Dermis microvascular lymphatic vessel endothelial cell (primary cell): ENCODE data around the gene FERMT2. TPM values are rescaled to one million over a fixed set of nuclear protein-coding genes. Genes with fewer than 3 reads are reported as not detected.
A peak's percentile ranks its signal among the peaks of the same experiment; 100 is the strongest.
"Not testable (repeated sequence)": the region's sequence is repeated elsewhere in the genome, so short reads cannot be mapped to it uniquely, and the experiment has no call there.

ENCODE experiments used
- DNase-seq, 2 donors: peaks; one replicate each; pipeline versions ENCODE4 v3.0.0 to v3.0.0-alpha.2; 2010; ENCODE audit warnings: low read depth in 2 of 2
- total RNA-seq: library from RNA; depleted of rRNA; stranded (reverse); fragments of >200 nt; gene quantifications from 2 replicates; pipeline ENCODE4 v1.2.1, GENCODE V29; 2014

FERMT2 gene
- total RNA-seq, 1 donor from 2014 or later, result 64.6 TPM

GRCh38 chr14:52948039-52948438 lies 2.8 kb downstream of the FERMT2 start:
- no peak for DNase-seq

DNA sequence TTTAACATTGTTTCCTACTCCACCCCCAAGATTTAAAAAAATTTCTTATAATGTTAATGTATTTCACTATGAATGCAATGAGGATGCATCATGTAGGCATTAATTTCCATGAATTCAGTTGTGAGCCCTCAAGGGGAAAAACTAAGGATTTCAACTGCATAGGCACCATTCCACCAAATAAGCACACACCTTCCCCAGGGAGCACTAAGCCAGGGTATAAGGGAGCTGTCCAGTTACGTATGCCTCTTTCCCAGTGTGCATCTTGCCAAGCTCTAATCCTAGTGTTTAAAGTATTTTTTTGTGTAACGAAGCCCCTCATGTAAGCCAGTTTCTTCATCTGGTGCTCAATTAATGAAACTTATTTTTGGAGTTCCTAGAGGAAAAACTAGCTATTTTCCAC lies 6.6 kb downstream of the FERMT2 start:
- no peak for DNase-seq

GRCh38 chr14:52939427-52939826 lies 11.4 kb downstream of the FERMT2 start:
- DNase-seq, result no peak

DNA sequence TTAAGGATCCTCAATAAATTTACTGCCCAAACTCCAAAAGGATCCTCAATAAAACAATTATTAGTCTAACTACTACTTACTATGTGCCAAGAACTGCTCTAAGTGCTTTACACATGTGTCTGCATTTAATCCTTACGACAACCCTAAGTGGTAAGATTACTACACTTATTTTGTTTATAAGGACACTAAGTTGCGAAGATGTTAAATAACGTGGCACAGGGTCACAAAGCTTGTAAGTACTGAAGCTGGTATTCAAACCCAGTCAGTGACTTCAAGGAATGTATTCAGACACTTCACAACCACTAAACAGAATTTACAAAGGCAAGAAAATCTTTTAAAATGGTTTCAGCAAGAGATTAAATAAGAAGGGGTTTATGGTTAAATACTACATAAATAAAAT lies 13.0 kb downstream of the FERMT2 start:
- no peak for DNase-seq

DNA sequence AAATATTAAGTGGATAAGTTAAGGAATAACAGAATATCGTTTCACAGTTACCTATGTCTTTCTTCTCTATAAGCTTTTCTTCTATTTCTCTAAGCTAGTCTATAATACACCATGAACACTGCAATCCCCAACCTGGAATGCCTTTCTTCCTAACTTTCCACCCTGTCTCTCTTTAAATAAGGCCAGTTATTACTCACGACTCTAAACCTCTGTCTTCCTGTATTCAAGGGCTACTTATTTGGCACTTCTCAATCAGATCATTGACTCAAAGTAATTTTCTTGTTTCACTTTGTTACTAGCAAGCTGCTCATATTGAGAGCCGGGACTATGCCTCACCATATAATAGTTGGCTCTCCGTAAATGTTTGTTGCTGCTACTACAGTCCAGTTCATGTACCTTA lies 13.5 kb downstream of the FERMT2 start:
- DNase-seq, result no peak

DNA sequence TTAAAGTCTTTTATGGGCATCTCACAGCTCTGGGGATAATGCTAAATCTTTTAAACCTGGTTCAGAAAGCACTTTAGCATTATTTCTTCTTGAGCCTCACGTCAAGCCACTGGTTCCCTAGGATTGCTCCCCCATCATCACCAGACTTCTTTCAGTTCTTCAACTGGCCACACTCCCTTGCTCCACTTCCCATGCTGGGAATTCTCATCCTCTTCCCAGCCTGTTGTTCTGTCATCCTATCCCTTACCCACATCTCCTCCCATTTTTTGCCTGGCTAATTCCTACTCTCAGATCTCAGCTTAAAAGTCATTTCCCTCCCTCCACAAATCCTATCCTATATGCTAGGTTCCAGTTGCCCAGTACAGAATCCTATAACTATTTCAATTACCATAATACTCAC lies 14.4 kb downstream of the FERMT2 start:
- DNase-seq, result no peak

GRCh38 chr14:52935833-52936232 lies 15.0 kb downstream of the FERMT2 start:
- DNase-seq, result no peak

DNA sequence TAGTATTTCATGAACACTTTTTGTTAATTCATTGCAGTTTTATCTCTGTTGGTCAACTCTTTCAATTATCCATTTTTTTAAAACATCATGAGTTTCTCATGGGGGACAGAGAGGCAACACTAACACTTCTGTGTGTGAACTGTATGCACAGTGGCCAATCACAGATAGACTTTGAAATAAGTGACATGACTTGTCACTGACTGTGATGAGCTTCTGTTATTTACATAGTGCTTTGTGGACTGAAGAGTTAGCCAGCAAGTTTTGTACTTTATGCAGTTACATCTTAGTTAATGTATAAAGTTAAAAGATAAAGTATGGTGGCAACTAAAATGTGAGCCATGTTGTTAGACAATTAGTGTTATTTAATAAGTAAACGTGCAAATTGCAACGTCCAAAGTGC lies 16.1 kb downstream of the FERMT2 start:
- no peak for DNase-seq

GRCh38 chr14:52929192-52929807 lies 21.6 kb downstream of the FERMT2 start:
- DNase-seq, result no peak

DNA sequence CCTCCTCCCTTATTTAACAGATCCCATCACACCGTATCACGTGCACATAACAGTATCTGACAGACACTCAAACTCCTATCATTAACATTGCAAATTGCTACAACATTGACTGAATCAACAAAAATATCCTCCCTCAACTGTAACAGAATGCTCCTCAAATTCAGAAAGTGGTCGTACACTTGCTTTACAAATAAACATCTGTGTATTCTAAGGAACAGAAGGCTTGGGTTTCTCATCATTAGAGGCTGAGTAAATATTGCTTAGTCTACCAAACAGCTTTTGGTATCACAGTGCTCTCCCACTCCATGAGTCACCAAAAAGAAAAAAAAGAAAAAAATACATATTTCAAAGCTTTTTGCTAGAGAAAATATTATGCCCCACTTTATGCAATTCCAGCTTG lies 23.9 kb downstream of the FERMT2 start:
- peak in 1 of 2 donors; percentile 37 for DNase-seq

GRCh38 chr14:52923902-52924575 lies 26.8 kb downstream of the FERMT2 start:
- DNase-seq, result no peak

GRCh38 chr14:52922656-52923055 lies 28.2 kb downstream of the FERMT2 start:
- DNase-seq, result peak in 1 of 2 donors; percentile 25

DNA sequence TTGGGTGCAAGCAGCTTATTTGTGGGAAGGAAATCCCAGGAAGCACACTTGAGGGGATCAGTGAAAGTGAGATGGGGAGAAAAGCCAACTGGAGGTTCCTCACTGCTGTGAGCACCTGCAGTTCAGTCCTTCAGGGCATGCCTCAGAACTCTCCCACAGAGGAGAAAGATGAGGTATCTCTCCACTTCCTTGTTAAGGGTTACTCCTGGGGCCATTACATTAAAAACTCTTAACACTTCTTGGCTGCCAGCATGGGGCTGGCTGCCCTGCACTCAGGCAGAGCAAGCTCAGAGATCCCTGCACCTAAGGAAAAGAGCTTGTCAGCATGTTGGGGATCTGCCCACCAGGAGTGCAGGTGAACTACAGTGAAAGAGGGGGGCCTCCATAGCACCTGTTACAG lies 28.8 kb downstream of the FERMT2 start:
- no peak for DNase-seq

DNA sequence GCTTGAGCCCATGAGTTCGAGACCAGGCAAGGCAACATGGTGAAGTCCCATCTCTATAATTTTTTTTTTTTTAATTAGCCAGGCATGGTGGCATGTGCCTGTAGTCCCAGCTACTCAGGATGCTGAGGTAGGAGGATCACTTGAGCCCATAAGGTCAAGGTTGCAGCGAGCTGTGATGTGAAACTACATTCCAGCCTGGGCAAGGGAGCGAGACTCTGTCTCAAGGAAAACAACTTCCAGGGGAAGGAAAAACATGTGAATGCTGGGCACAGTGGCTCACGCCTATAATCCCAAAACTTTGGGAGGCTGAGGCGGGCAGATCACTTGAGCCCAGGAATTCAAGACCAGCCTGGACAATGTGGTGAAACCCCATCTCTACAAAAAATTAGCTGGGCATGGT lies 30.4 kb downstream of the FERMT2 start:
- not testable (repeated sequence) for DNase-seq

GRCh38 chr14:52919971-52920370 lies 30.9 kb downstream of the FERMT2 start:
- DNase-seq, result peak in 1 of 2 donors; percentile 12

DNA sequence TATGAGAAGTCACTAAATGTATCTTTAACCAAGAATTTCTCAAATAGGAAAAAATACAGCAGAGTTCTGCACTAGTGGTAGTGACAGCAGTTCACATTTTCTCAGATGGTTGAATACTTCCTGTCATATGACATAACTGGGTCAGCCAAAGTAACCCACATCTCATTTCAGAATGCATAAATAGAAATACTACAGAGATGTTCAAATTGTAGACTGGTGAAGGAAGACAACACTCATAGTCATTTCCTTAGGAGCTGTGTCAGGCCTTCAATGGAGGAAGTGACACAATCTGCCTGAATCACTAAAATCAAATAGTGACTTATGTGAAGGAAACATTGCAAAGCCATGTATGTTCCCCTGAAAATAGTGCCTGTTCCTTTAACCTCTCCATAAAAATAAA lies 32.4 kb downstream of the FERMT2 start:
- DNase-seq, result peak; percentile 78 to 96

GRCh38 chr14:52917735-52918134 lies 33.1 kb downstream of the FERMT2 start:
- DNase-seq, result peak in 1 of 2 donors; percentile 44

DNA sequence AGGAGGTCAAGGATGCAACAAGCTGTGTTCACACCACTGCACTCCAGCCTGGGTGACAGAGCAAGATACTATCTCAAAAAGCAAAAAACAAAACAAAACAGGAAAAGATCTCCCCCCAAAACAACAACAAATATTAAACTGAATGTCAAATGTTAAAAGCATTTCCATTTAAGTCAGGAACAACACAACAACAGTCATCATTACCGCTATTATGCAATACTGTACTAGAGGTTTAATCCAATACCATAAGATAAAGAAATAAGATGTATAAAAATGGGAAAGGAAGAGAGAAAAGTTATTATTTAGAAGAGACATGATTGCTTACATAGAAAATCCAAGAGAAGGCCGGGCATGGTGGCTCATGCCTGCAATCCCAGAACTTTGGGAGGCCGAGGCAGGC lies 36.6 kb downstream of the FERMT2 start:
- DNase-seq, result no peak

DNA sequence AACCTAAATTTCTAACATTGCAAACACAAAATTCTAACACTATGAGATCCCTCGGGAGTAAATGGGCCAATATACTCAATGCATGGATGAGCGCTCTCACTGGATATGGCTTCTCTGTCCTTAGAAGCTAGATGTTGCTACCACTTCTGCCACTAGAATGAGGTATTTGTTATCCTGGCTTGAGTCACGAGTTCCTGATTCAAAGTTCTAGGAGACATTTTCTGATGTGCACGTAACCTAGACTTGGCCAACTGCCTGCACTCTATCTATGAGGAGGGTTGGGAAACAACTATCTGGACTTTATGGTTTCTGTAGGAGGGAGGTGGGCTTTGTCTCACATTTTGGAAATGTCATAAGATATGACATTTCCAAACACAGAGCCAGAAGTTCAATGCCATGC lies 37.6 kb downstream of the FERMT2 start:
- DNase-seq, result peak in 1 of 2 donors; percentile 53

DNA sequence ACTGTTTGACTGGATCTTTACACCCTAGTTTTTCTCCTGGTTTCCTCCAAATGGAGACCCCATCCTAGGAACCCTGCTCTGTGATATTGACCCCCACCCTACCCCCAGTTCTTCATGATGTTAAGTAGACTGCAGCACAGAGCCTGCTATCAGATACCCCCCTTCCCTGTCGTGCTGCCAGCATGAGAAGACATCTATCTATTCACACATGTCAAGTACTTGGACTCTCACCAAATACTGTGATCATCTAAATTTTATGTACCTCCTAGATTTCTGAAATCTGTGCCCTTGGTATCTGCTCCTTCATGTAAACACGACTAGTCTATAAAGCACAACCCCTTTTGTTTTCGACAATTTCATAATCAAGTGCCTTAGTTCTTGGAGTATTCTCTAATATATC lies 38.9 kb downstream of the FERMT2 start:
- DNase-seq, result no peak

DNA sequence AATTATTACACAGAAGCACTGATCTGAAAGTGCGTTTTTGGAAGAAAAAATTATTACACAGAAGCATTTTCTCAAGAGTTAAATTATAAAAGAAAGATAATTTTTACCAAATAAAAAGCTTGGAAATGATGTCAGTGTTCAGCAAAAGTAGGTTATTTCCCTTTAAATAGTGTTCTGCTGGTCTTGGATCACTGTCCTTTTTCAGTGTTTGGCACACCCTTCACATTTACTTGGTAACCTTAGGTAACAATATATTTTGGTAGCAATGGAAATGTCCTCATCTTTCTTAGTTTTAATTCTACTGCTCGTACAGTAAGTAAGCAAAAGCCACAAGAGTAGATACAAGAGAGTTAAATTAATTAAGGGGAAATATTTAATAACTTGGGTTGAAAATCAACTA lies 40.3 kb downstream of the FERMT2 start:
- no peak for DNase-seq

DNA sequence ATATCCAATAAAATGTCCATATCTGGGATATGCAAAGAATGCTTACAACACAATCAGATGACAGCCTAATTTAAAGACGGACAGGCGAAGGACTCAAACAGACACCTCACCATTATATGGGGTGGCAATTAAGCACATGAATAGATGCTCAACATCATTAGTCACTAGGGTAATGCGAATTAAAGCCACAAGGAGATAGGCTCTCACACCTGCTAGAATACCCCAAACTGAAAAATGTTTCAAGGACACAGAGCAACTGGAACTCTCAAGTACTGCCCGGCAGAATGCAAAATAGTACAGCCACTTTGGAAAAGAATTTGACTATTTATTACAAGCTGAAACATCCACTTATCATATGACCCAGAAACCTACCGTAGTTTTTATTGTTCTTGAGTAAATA lies 42.9 kb downstream of the FERMT2 start:
- DNase-seq, result no peak

GRCh38 chr14:52906141-52906601 lies 44.7 kb downstream of the FERMT2 start:
- peak in 1 of 2 donors; percentile 76 for DNase-seq
